B cell (primary cell): ENCODE results near the gene AK9.

Source experiments
- EZH2 ChIP-seq: IDR thresholded peaks from 2 replicates; pipeline ENCODE4 v1.6.1; 2012; ENCODE audit warnings: borderline replicate concordance, low read depth, mild to moderate bottlenecking, moderate library complexity, low read length; ENCODE audit not compliant: insufficient read depth, poor library complexity, severe bottlenecking
- TF ChIP-seq, protein P1 (sequence below): fragments of 200-600 bp; IDR thresholded peaks from one replicate; pipeline ENCODE4 v1.8.0; 2022; ENCODE audit warnings: antibody characterized with exemption, mild to moderate bottlenecking

DNA sequence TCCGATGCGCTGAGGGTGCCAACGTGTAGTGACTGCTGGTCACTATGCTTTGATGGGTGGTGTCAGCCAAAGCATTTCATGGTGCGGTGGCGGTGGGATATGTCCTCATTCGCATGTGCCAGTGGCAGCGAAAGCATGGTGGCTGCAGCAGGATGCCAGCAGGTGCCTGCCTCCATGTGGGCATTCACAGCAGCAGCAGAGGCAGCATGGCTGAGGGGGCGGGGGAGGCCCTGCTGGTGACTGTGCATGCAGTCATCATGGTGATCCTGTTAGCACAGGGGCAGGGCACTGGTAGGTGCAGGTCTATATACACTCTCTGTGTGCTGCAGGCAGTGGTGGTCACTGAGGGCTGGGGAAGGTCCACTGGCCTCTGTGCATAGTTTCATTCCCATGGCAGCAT, 22.1 kb upstream of the AK9 start:
- TF ChIP-seq, protein P1, sequence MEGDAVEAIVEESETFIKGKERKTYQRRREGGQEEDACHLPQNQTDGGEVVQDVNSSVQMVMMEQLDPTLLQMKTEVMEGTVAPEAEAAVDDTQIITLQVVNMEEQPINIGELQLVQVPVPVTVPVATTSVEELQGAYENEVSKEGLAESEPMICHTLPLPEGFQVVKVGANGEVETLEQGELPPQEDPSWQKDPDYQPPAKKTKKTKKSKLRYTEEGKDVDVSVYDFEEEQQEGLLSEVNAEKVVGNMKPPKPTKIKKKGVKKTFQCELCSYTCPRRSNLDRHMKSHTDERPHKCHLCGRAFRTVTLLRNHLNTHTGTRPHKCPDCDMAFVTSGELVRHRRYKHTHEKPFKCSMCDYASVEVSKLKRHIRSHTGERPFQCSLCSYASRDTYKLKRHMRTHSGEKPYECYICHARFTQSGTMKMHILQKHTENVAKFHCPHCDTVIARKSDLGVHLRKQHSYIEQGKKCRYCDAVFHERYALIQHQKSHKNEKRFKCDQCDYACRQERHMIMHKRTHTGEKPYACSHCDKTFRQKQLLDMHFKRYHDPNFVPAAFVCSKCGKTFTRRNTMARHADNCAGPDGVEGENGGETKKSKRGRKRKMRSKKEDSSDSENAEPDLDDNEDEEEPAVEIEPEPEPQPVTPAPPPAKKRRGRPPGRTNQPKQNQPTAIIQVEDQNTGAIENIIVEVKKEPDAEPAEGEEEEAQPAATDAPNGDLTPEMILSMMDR: no peak
- TF ChIP-seq EZH2: no peak
